Lung (tissue), 12 donors: ENCODE data around the gene RPS6KA2. TPM values are rescaled to one million over a fixed set of nuclear protein-coding genes. Genes with fewer than 3 reads are reported as not detected.
A peak's percentile ranks its signal among the peaks of the same experiment; 100 is the strongest.

Experiments used
- ATAC-seq: fragments of 200-7000 bp; cut with Tn5 transposase; one replicate; pipeline ENCODE4 v1.9.1; 2020; ENCODE audit warnings: moderate number of reproducible peaks; ENCODE audit not compliant: insufficient read depth, low FRiP score
- DNase-seq, 3 donors: peaks; one replicate each; pipeline ENCODE4 v3.0.0-alpha.2; 2013 to 2017
- H3K27ac ChIP-seq, 2 donors: one replicate each; pipeline ENCODE4 v1.5.1; 2013; ENCODE audit warnings: mild to moderate bottlenecking in 2 of 2, moderate library complexity in 2 of 2, control low read depth in 1 of 2, inconsistent platforms in 1 of 2, low read depth in 1 of 2, low read length in 1 of 2
- H3K27me3 ChIP-seq, 3 donors: one replicate each; pipeline ENCODE4 v1.5.1; 2013; ENCODE audit warnings: low read length in 2 of 3; ENCODE audit not compliant: control insufficient read depth in 3 of 3, insufficient read depth in 3 of 3
- H3K36me3 ChIP-seq, 4 donors: one replicate each; pipeline ENCODE4 v1.5.1; 2013; ENCODE audit warnings: low read length in 4 of 4, mild to moderate bottlenecking in 1 of 4, moderate library complexity in 1 of 4; ENCODE audit not compliant: control insufficient read depth in 4 of 4, insufficient read depth in 4 of 4
- H3K4me1 ChIP-seq, 5 donors: one replicate each; pipeline ENCODE4 v1.5.1; 2013; ENCODE audit warnings: low read length in 5 of 5, mild to moderate bottlenecking in 2 of 5, moderate library complexity in 1 of 5; ENCODE audit not compliant: control insufficient read depth in 5 of 5, insufficient read depth in 5 of 5
- H3K4me3 ChIP-seq: one replicate; pipeline ENCODE4 v1.5.1; 2013; ENCODE audit warnings: mild to moderate bottlenecking, control low read depth, moderate library complexity
- H3K9ac ChIP-seq, 2 donors: one replicate each; pipeline ENCODE4 v1.5.1; 2013; ENCODE audit warnings: low read length in 2 of 2, control low read depth in 1 of 2; ENCODE audit not compliant: insufficient read depth in 1 of 2
- H3K9me3 ChIP-seq, 4 donors: one replicate each; pipeline ENCODE4 v1.5.1; 2013; ENCODE audit warnings: low read length in 3 of 4, mild to moderate bottlenecking in 1 of 4, moderate library complexity in 1 of 4; ENCODE audit not compliant: control insufficient read depth in 4 of 4, insufficient read depth in 3 of 4
- WGBS, 2 donors: extraction: QIAGEN DNeasy Blood & Tissue Kit; methylation state at CpG; one replicate each; pipeline ENCODE4 v1.1.7; 2013; 5-methylcytosine and 5-hydroxymethylcytosine counted together
- polyA plus RNA-seq, 2 donors: library from polyadenylated mRNA; stranded (reverse); fragments of 200-250 nt; gene quantifications; one replicate each; pipeline ENCODE4 v1.2.1, GENCODE V29; 2013
- total RNA-seq, 2 donors: library from RNA; depleted of rRNA in 1 of 2; stranded (reverse); fragments of >200 nt in 1 of 2; gene quantifications; one replicate each; pipeline ENCODE4 v1.2.1, GENCODE V29; 2014 to 2021
- TF ChIP-seq, protein P1 (sequence below): IDR thresholded peaks from 2 replicates; pipeline ENCODE4 v1.5.1; 2012; ENCODE audit warnings: mild to moderate bottlenecking; ENCODE audit errors: control extremely low read depth, extremely low read depth
- donor health status: control.
- donor health status: control.
- donor health status: Bipolar disorder and iron deficiency.
- donor health status: healthy.
- donor health status: DM: yes; HTN: yes; CAD: no.

RPS6KA2 gene
- total and polyA plus RNA-seq, 4 donors, result 61.9 to 185 (median 105) TPM

GRCh38 chr6:166569206-166569605 is 57.8 kb downstream of the RPS6KA2 start:
- Histone ChIP-seq H3K9me3 (peaks cover 0 to 3% (median 0%) of the 10 kb centered on the region in 4 donors), H3K36me3 (peaks cover 0 to 8% (median 0%) of the 10 kb centered on the region in 4 donors), H3K27me3 (no peaks in the 10 kb centered on the region), H3K9ac (no peak overlapping the region), H3K27ac (no peak overlapping the region), H3K4me3 (no peak overlapping the region), H3K4me1 (peaks cover 0 to 27% (median 12%) of the 10 kb centered on the region in 5 donors)
- WGBS, 2 donors, result 83 to 99% methylated on average over 13 of the region's 13 CpGs
- TF ChIP-seq, protein P1, sequence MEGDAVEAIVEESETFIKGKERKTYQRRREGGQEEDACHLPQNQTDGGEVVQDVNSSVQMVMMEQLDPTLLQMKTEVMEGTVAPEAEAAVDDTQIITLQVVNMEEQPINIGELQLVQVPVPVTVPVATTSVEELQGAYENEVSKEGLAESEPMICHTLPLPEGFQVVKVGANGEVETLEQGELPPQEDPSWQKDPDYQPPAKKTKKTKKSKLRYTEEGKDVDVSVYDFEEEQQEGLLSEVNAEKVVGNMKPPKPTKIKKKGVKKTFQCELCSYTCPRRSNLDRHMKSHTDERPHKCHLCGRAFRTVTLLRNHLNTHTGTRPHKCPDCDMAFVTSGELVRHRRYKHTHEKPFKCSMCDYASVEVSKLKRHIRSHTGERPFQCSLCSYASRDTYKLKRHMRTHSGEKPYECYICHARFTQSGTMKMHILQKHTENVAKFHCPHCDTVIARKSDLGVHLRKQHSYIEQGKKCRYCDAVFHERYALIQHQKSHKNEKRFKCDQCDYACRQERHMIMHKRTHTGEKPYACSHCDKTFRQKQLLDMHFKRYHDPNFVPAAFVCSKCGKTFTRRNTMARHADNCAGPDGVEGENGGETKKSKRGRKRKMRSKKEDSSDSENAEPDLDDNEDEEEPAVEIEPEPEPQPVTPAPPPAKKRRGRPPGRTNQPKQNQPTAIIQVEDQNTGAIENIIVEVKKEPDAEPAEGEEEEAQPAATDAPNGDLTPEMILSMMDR, result no peak
- DNase-seq (no peak), ATAC-seq (no peak)

GRCh38 chr6:166567813-166568212 is 59.2 kb downstream of the RPS6KA2 start:
- peaks cover 0 to 11% (median 0%) of the 10 kb centered on the region in 4 donors for H3K36me3 ChIP-seq
- peaks cover 0 to 3% (median 0%) of the 10 kb centered on the region in 4 donors for H3K9me3 ChIP-seq
- no peak for DNase-seq
- TF ChIP-seq, protein P1, result no peak
- 83 to 84% methylated on average over 8 of the region's 8 CpGs for WGBS, 2 donors
- H3K9ac ChIP-seq, result no peak overlapping the region
- no peak overlapping the region for H3K4me3 ChIP-seq
- H3K4me1 ChIP-seq, result peaks cover 0 to 20% (median 9%) of the 10 kb centered on the region in 5 donors
- H3K27ac ChIP-seq, result peak overlapping the region in 1 of 2 donors; percentile 39
- no peaks in the 10 kb centered on the region for H3K27me3 ChIP-seq
- ATAC-seq, result no peak

- Histone ChIP-seq H3K27me3 (no peaks in the 10 kb centered on the region), H3K27ac (peak overlapping the region in 1 of 2 donors; percentile 47), H3K9me3 (peaks cover 0 to 3% (median 0%) of the 10 kb centered on the region in 4 donors), H3K4me3 (no peak overlapping the region), H3K36me3 (peaks cover 0 to 14% (median 0%) of the 10 kb centered on the region in 4 donors), H3K4me1 (peaks cover 0 to 17% (median 3%) of the 10 kb centered on the region in 5 donors), H3K9ac (no peak overlapping the region)
- ATAC-seq (peak; percentile 31), DNase-seq (no peak)
- TF ChIP-seq, protein P1, result no peak
- 80 to 82% methylated on average over 8 of the region's 8 CpGs for WGBS, 2 donors
Observed at GRCh38 chr6:166567107-166567506, 59.9 kb downstream of the RPS6KA2 start.
